OCI-LY3 (cell line): ENCODE results near the gene SLC25A33.

Experiments used
- EZH2phosphoT487 ChIP-seq: fragments of 200-600 bp; shearing (Covaris generic); IDR thresholded peaks from 2 replicates; pipeline ENCODE4 v1.6.1; 2018; ENCODE audit warnings: antibody characterized with exemption, mixed run types, low read depth
- TF ChIP-seq, protein P1 (sequence below): fragments of 200-600, 300-600 bp; sonication (generic); IDR thresholded peaks from 2 replicates; pipeline ENCODE4 v1.5.1; 2014; ENCODE audit warnings: antibody characterized with exemption, low read length, low read depth

DNA sequence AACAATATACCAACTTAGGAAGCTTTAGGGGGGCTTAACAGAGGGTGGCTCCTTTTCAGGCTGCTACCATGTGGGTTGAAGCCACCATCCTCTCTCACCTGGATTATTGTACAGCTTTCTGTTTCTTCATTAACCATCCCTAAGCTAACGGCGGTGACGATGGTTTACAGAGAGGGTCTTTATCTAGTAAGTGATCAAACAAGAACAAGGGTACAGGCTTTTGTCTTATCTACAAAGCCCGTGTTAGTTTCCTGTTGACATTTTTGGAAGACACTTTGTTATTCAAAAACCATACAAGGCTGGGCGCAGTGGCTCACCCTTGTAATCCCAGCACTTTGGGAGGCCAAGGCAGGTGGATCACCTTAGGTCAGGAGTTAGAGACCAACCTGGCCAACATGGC, 20.4 kb downstream of the SLC25A33 start:
- TF ChIP-seq, protein P1, sequence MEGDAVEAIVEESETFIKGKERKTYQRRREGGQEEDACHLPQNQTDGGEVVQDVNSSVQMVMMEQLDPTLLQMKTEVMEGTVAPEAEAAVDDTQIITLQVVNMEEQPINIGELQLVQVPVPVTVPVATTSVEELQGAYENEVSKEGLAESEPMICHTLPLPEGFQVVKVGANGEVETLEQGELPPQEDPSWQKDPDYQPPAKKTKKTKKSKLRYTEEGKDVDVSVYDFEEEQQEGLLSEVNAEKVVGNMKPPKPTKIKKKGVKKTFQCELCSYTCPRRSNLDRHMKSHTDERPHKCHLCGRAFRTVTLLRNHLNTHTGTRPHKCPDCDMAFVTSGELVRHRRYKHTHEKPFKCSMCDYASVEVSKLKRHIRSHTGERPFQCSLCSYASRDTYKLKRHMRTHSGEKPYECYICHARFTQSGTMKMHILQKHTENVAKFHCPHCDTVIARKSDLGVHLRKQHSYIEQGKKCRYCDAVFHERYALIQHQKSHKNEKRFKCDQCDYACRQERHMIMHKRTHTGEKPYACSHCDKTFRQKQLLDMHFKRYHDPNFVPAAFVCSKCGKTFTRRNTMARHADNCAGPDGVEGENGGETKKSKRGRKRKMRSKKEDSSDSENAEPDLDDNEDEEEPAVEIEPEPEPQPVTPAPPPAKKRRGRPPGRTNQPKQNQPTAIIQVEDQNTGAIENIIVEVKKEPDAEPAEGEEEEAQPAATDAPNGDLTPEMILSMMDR, result no peak
- TF ChIP-seq EZH2phosphoT487, result no peak
